Thyroid gland (tissue), 4 donors: ENCODE measurements around the gene ATF3.

Source experiments
- POLR2A ChIP-seq, 2 donors: fragments of 450-650 bp; IDR thresholded peaks; one replicate each; pipeline ENCODE4 v1.6.1; 2017; ENCODE audit warnings: antibody characterized with exemption in 2 of 2, mild to moderate bottlenecking in 2 of 2, moderate library complexity in 1 of 2
- TF ChIP-seq, protein P1 (sequence below), 6 experiments: fragments of 200-600 bp in 3 of 6; fragments of 450-650 bp in 3 of 6; sonication (generic) in 3 of 6; IDR thresholded peaks; one replicate each; pipeline ENCODE4 v1.5.1; 2016 to 2019; ENCODE audit warnings: antibody characterized with exemption in 6 of 6, mild to moderate bottlenecking in 2 of 6, inconsistent platforms in 1 of 6, moderate library complexity in 1 of 6

DNA sequence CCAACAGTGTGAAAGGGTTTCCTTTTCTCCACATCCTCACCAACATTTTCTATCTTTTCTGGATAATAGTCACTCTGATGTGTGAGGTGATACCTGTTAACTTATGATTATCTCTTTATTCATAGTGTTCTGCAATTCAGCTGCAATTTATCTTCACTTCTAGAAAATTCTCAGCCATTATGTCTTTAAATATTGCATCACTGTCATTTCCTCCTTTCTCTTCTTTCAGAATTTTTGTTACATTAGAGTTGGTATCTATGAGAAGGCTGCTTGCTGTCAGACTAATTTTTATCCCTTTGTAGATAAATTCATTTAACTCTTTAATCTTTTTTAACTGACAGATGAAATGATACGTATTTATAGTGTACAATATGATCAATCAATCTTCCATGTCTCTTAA is 30.5 kb upstream of the ATF3 start:
- TF ChIP-seq, protein P1, sequence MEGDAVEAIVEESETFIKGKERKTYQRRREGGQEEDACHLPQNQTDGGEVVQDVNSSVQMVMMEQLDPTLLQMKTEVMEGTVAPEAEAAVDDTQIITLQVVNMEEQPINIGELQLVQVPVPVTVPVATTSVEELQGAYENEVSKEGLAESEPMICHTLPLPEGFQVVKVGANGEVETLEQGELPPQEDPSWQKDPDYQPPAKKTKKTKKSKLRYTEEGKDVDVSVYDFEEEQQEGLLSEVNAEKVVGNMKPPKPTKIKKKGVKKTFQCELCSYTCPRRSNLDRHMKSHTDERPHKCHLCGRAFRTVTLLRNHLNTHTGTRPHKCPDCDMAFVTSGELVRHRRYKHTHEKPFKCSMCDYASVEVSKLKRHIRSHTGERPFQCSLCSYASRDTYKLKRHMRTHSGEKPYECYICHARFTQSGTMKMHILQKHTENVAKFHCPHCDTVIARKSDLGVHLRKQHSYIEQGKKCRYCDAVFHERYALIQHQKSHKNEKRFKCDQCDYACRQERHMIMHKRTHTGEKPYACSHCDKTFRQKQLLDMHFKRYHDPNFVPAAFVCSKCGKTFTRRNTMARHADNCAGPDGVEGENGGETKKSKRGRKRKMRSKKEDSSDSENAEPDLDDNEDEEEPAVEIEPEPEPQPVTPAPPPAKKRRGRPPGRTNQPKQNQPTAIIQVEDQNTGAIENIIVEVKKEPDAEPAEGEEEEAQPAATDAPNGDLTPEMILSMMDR (IDR thresholded peaks at IDR 0.05), result no peak
- TF ChIP-seq POLR2A (IDR thresholded peaks at IDR 0.05), result no peak
